Transverse colon (tissue), 4 donors: Measurements from ENCODE around the gene KRT83.
A peak's percentile ranks its signal among the peaks of the same experiment; 100 is the strongest.

ENCODE experiments used
- CTCF ChIP-seq, 5 experiments: fragments of 200-600 bp in 3 of 5; fragments of 450-650 bp in 2 of 5; sonication (generic) in 3 of 5; IDR thresholded peaks; 1 replicate in 2 of 5; 2 replicates in 3 of 5; pipeline ENCODE4 v1.5.1; 2016 to 2017; ENCODE audit warnings: antibody characterized with exemption in 5 of 5, inconsistent platforms in 3 of 5, mild to moderate bottlenecking in 2 of 5, moderate library complexity in 1 of 5
- EP300 ChIP-seq: sonication (generic); formaldehyde crosslinking; IDR thresholded peaks from one replicate; pipeline ENCODE4 v1.6.1; 2017; ENCODE audit warnings: antibody characterized with exemption, low read depth
- POLR2A ChIP-seq: fragments of 450-650 bp; IDR thresholded peaks from one replicate; pipeline ENCODE4 v1.6.1; 2016; ENCODE audit warnings: antibody characterized with exemption, mild to moderate bottlenecking, moderate library complexity
- POLR2AphosphoS5 ChIP-seq, 3 donors: sonication (generic); formaldehyde crosslinking; IDR thresholded peaks; one replicate each; pipeline ENCODE4 v1.6.1; 2016; ENCODE audit warnings: antibody characterized with exemption in 3 of 3

- TF ChIP-seq CTCF (IDR thresholded peaks at IDR 0.05): peak in 1 of 5 experiments; percentile 14
- TF ChIP-seq POLR2A: no peak
- no peak for TF ChIP-seq EP300
- TF ChIP-seq POLR2AphosphoS5 (IDR thresholded peaks at IDR 0.05): no peak
Observed at GRCh38 chr12:52279422-52280318, 41.5 kb downstream of the KRT83 start.
